ENCODE measurements around the gene C15orf40.

The C15orf40 gene

DNA sequence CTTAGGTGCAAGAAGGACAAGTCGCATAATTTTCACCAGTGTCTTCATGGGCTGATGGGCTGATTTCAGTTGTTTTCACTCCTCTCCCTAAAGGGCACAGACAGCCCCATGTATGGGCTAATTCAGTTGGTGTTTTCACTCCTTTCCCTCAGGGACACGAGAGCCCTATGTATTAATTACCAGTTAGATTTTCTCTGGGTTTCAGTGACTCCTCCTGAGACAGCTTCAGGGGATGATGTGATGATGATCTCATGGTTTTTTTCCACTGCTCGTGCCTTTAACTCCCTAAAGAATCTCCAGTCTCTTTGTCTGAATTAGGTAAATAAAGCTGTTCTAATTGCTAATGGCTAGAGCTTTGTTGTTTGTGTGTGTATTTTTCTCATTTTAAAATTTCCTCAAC, 15.5 kb downstream of the C15orf40 start:
- DNase-seq (ENCODE audit: low read depth), result no peak

DNA sequence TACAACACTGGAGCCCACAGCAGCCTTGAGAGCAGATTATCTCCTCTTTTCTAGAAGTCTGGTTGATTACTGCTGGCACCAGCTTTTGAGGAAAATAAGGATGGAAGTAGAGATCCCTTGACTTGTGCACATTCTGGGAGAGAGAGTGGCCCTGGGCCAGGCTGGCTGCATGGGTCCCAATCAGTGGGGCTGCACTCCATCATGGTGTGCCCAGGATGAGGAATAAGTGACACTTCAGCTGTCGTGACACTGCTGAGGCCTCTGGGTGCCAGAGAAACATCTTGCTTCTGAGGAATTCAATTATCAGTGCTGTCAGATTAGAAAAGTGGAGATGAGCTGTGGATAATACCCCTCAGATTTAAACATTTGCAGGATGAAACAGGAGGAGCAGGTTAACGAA, 16.4 kb downstream of the C15orf40 start:
- H3K4me3 ChIP-seq (ENCODE audit: low read depth, low read length), result no peak overlapping the region
- TF ChIP-seq, protein P1, sequence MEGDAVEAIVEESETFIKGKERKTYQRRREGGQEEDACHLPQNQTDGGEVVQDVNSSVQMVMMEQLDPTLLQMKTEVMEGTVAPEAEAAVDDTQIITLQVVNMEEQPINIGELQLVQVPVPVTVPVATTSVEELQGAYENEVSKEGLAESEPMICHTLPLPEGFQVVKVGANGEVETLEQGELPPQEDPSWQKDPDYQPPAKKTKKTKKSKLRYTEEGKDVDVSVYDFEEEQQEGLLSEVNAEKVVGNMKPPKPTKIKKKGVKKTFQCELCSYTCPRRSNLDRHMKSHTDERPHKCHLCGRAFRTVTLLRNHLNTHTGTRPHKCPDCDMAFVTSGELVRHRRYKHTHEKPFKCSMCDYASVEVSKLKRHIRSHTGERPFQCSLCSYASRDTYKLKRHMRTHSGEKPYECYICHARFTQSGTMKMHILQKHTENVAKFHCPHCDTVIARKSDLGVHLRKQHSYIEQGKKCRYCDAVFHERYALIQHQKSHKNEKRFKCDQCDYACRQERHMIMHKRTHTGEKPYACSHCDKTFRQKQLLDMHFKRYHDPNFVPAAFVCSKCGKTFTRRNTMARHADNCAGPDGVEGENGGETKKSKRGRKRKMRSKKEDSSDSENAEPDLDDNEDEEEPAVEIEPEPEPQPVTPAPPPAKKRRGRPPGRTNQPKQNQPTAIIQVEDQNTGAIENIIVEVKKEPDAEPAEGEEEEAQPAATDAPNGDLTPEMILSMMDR (IDR thresholded peaks at IDR 0.05; ENCODE audit: insufficient read depth, low read depth, low read length, missing control alignments), result no peak
- DNase-seq (ENCODE audit: low read depth), result no peak

More for the DNA sequence above, 15.5 kb downstream of the C15orf40 start:
- TF ChIP-seq, protein P1 (IDR thresholded peaks at IDR 0.05; ENCODE audit: insufficient read depth, low read depth, low read length, missing control alignments), result no peak
- no peak overlapping the region for H3K4me3 ChIP-seq (ENCODE audit: low read depth, low read length)

DNA sequence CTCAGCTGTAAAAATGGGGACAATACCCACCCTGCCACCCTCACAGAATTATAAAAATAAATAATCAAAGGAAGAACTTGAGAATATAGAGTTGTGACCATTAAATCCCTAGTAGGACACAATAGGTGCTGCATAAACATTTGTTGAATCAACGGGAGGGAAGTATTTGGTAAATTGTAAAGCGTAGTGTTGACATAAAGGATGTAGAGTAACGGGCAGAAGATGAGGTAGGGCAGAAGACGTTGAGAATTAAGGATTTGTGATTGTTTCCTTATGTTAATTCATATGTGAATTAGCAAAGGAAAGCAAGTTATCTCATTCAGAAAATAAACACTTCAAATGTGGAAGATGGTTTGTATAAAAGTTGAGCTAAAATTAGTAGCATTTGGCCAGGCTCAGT, 18.3 kb downstream of the C15orf40 start:
- no peak for DNase-seq (ENCODE audit: low read depth)
- no peak overlapping the region for H3K4me3 ChIP-seq (ENCODE audit: low read depth, low read length)
- TF ChIP-seq, protein P1 (IDR thresholded peaks at IDR 0.05; ENCODE audit: insufficient read depth, low read depth, low read length, missing control alignments), result no peak

DNA sequence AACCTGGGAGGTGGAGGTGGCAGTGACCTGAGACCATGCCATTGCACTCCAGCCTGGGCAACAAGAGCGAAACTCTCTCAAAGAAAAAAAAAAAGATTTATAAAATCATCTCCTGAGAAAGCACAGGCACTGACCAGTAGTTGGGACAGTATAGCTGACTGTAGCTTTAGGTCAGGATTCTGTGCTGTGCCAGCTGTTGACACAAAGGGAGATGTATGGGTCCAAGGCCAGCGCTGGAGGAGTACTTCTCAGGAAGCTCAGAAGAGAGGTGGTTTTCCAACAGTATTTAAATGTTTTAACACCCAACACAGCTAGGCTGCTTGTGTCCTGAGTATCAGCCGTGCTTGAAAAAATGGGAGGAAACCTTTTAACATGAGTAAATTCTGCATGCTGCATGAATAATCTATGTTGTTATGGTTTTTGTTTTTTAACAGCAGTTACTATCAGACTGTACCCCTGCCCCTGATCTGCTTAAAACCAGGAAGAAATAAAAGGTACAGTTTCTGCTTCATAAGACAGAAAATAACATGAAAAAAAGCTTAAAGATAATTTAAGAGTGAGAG, 18.9 kb downstream of the C15orf40 start:
- TF ChIP-seq, protein P1 (IDR thresholded peaks at IDR 0.05; ENCODE audit: insufficient read depth, low read depth, low read length, missing control alignments), result no peak
- H3K4me3 ChIP-seq (ENCODE audit: low read depth, low read length), result no peak overlapping the region
- DNase-seq (ENCODE audit: low read depth), result no peak

DNA sequence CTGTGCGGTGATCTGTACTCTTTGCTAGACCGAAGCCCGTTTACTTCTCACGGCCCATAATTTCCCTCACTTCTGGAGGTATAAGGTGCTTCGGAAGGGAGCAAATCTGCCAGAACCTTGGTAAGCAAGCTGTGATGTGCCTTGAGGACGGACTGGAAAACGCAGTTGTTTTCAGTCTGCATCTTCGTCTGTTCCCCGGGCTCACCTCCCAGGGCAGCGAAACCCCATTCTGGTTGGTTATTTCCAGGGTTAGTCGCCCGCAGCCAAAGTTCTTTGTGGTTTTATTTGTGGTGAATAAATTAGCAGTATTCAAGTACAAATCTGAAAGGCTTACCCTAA, 25.0 kb downstream of the C15orf40 start:
- DNase-seq (ENCODE audit: low read depth), result peak; percentile 44
- TF ChIP-seq, protein P1 (IDR thresholded peaks at IDR 0.05; ENCODE audit: insufficient read depth, low read depth, low read length, missing control alignments), result no peak
- peak overlapping the region; percentile 95 for H3K4me3 ChIP-seq (ENCODE audit: low read depth, low read length)

DNA sequence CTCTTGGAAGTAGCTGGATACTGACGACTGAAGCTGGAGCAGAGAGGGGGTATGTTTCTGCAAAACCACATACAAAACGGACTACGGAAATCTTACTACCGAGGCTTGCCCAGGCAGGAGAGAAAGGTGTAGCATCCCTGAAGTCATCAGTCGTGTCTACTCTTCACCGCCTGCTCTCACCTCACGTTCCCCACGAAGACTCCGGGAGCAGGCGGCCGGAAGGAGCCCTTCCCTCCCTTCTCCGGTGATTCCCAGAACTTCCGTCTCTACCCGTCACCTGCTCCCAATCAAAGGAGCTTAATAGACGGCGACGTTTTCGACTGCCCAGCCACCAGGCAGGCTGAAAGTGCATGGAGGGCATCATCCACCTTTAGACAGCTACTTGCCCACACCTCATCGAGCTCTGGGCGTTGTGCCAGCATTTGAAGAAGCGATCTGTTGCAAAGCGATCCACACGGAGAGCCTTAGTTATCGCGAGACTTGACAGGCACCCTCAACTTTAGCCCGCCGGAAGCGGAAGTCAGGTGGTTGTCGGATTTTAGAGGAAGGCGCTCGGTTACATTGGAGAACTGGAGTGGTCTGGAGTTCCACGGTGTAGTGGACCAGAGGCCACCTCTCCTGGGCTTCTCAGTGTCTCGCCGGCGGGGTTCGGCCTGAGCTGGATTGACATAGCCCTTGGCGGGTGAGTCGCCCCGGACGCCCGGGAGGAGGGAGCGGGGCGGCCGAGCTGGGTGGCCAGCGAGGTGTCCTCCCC, 25.6 kb downstream of the C15orf40 start, which contains the start of gene RAMAC:
RAMAC (plus strand) TSS at position 523 of the 754 bp plus-strand sequence. CDS start 2,809 bp downstream, outside the sequence.
- H3K4me3 ChIP-seq (ENCODE audit: low read depth, low read length), result peak within 1 kb of the TSS; percentile 95
- peak; percentile 98 for DNase-seq (ENCODE audit: low read depth)
- TF ChIP-seq, protein P1 (IDR thresholded peaks at IDR 0.05; ENCODE audit: insufficient read depth, low read depth, low read length, missing control alignments), result no peak

Measured in GM12865 (cell line).